ENCODE measurements around the gene DDO. TPM values are rescaled to one million over a fixed set of nuclear protein-coding genes. Genes with fewer than 3 reads are reported as not detected.

The DDO gene
- total and polyA plus RNA-seq, 2 of the 4 experiments (the other 2 are of a cell fraction): 0.15 to 0.18 TPM

DNA sequence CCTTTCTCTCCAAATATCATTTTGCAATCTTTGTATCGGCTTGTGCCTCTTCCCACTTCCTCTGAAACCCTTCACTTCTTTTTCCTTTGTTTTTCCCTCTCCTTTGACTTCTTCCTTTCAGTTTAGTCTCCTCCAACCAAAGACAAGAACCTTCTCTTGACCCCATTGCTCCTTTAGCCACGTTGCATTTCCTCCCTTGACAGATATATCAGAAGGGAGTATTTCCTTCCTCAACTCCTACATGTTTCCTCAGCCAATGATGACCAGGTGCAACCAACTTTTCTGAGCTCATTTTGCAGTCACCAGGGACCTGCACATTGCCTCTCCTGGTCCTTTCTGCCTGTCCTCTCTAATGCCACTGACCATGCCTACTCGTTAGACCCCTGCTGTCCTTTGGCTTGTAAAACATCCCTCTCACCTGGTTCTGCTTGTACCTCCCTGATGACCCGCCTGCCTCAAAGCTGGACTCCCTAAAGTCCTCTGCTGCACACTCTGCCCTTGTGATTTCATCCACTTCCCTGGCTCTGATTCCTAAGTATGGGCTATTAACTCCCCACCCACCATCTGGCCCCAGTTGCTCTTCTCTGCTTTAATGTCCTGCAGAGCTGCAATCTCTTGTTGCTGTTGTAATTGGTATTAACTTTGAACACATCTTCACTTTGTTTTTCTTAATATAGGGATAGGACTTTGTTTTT, 33.6 kb upstream of the DDO start:
- no peak overlapping the region for H3K27ac ChIP-seq (ENCODE audit: insufficient read depth, low read length)
- no peak overlapping the region for H4K91ac ChIP-seq (ENCODE audit: insufficient read depth, low read depth, low read length)
- no peaks in the 10 kb centered on the region for H3K9me3 ChIP-seq (ENCODE audit: control insufficient read depth, insufficient read depth, low read length)
- H3K4me1 ChIP-seq (ENCODE audit: control insufficient read depth, insufficient read depth, low read length): no peaks in the 10 kb centered on the region
- no peak overlapping the region for H3K4me2 ChIP-seq (ENCODE audit: low read depth, low read length)
- H3K18ac ChIP-seq (ENCODE audit: low read depth, low read length): no peak overlapping the region
- no peak overlapping the region for H3K4ac ChIP-seq (ENCODE audit: low read depth, low read length)
- in situ Hi-C loops (cut with MboI; ENCODE audit: low sequenced_read_pairs) (no loop called here), dilution Hi-C loops (cut with HindIII; ENCODE audit: low sequenced_read_pairs, unreplicated experiment) (no loop called here), intact Hi-C loops (cut with micrococcal nuclease) (no loop called here)
- H4K8ac ChIP-seq (ENCODE audit: low read depth in 2 of 2, low read length in 2 of 2): no peak overlapping the region
- no peak overlapping the region for H2AK9ac ChIP-seq (replicated peaks; ENCODE audit: low read depth, low read length, poor library complexity)
- DNase-seq (no peak), ATAC-seq (ENCODE audit: low read depth) (no peak)
- H2AFZ ChIP-seq (replicated peaks; ENCODE audit: low read length, poor library complexity): no peak overlapping the region
- H2BK5ac ChIP-seq (ENCODE audit: low read depth, low read length, poor library complexity, severe bottlenecking): no peak overlapping the region
- no peaks in the 10 kb centered on the region for H3K36me3 ChIP-seq (ENCODE audit: control insufficient read depth, insufficient read depth, low read length)
- no peak overlapping the region for H2AK5ac ChIP-seq (ENCODE audit: low read depth, low read length)
- H3K27me3 ChIP-seq (ENCODE audit: control insufficient read depth, insufficient read depth, low read length): peaks cover 12% of the 10 kb centered on the region
- no peak overlapping the region for H4K5ac ChIP-seq (ENCODE audit: low read depth, low read length)
- no peak overlapping the region for H2BK20ac ChIP-seq (ENCODE audit: low read depth, low read length)
- no peaks in the 10 kb centered on the region for H3K79me1 ChIP-seq (ENCODE audit: low read depth in 1 of 2, low read length in 2 of 2)
- ChIA-PET CTCF (no interaction called here), POLR2A (ENCODE audit: unreplicated experiment) (no interaction called here)
- WGBS, 2 experiments (ENCODE audit: extremely low coverage in 2 of 2, insufficient read length in 1 of 2): 36% methylated on average over 2 of the region's 4 CpGs; no CpG with 5 or more reads in 1 of the 2 experiments
- no peaks in the 10 kb centered on the region for H3K9me1 ChIP-seq (ENCODE audit: insufficient read depth, low read length)
- H2BK120ac ChIP-seq (ENCODE audit: low read depth, low read length): no peak overlapping the region
- no TSS peak for BruUV-seq (replicated peaks)
- H4K20me1 ChIP-seq (ENCODE audit: insufficient read depth, low read length): no peaks in the 10 kb centered on the region
- H3K14ac ChIP-seq (replicated peaks; ENCODE audit: low read depth, low read length): no peak overlapping the region
- no peak overlapping the region for H3K23ac ChIP-seq (ENCODE audit: low read depth, low read length)
- H3K56ac ChIP-seq (ENCODE audit: extremely low read depth, insufficient read depth, low read length): no peak overlapping the region
- H3K4me3 ChIP-seq (ENCODE audit: insufficient read depth, low read depth, low read length): no peak overlapping the region
- no peak overlapping the region for H3K9ac ChIP-seq (ENCODE audit: low read depth, low read length)
- TF ChIP-seq RAD21 (IDR thresholded peaks at IDR 0.05; ENCODE audit: low read length) (no peak), MAFK (IDR thresholded peaks at IDR 0.05; ENCODE audit: low read depth, low read length) (no peak), POLR2A (IDR thresholded peaks at IDR 0.05; ENCODE audit: low read depth, low read length) (no peak), CEBPB (IDR thresholded peaks at IDR 0.05; ENCODE audit: low read depth, low read length) (no peak), NFE2L2 (IDR thresholded peaks at IDR 0.05; ENCODE audit: low read depth, low read length) (no peak), CHD1 (IDR thresholded peaks at IDR 0.05; ENCODE audit: low read depth, low read length) (no peak), FOS (IDR thresholded peaks at IDR 0.05; ENCODE audit: low read depth, low read length) (no peak), RFX5 (IDR thresholded peaks at IDR 0.05; ENCODE audit: low read depth, low read length) (no peak), RCOR1 (IDR thresholded peaks at IDR 0.05; ENCODE audit: insufficient replicate concordance, low read length) (no peak), MAZ (IDR thresholded peaks at IDR 0.05; ENCODE audit: borderline replicate concordance, low read depth, low read length) (no peak), MXI1 (IDR thresholded peaks at IDR 0.05; ENCODE audit: borderline replicate concordance, low read depth, low read length) (no peak), SMC3 (IDR thresholded peaks at IDR 0.05; ENCODE audit: low read depth, low read length) (no peak), BHLHE40 (IDR thresholded peaks at IDR 0.05; ENCODE audit: low read depth, low read length) (no peak)
- TF ChIP-seq, protein P1, sequence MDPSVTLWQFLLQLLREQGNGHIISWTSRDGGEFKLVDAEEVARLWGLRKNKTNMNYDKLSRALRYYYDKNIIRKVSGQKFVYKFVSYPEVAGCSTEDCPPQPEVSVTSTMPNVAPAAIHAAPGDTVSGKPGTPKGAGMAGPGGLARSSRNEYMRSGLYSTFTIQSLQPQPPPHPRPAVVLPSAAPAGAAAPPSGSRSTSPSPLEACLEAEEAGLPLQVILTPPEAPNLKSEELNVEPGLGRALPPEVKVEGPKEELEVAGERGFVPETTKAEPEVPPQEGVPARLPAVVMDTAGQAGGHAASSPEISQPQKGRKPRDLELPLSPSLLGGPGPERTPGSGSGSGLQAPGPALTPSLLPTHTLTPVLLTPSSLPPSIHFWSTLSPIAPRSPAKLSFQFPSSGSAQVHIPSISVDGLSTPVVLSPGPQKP (IDR thresholded peaks at IDR 0.05; ENCODE audit: borderline replicate concordance, low read depth, low read length): no peak
- TF ChIP-seq, protein P2, sequence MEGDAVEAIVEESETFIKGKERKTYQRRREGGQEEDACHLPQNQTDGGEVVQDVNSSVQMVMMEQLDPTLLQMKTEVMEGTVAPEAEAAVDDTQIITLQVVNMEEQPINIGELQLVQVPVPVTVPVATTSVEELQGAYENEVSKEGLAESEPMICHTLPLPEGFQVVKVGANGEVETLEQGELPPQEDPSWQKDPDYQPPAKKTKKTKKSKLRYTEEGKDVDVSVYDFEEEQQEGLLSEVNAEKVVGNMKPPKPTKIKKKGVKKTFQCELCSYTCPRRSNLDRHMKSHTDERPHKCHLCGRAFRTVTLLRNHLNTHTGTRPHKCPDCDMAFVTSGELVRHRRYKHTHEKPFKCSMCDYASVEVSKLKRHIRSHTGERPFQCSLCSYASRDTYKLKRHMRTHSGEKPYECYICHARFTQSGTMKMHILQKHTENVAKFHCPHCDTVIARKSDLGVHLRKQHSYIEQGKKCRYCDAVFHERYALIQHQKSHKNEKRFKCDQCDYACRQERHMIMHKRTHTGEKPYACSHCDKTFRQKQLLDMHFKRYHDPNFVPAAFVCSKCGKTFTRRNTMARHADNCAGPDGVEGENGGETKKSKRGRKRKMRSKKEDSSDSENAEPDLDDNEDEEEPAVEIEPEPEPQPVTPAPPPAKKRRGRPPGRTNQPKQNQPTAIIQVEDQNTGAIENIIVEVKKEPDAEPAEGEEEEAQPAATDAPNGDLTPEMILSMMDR (conservative IDR thresholded peaks at IDR 0.05; ENCODE audit: low read depth, low read length): no peak
- TF ChIP-seq, protein P3, sequence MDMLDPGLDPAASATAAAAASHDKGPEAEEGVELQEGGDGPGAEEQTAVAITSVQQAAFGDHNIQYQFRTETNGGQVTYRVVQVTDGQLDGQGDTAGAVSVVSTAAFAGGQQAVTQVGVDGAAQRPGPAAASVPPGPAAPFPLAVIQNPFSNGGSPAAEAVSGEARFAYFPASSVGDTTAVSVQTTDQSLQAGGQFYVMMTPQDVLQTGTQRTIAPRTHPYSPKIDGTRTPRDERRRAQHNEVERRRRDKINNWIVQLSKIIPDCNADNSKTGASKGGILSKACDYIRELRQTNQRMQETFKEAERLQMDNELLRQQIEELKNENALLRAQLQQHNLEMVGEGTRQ (IDR thresholded peaks at IDR 0.05; ENCODE audit: low read depth, low read length): no peak
- H2BK15ac ChIP-seq (ENCODE audit: low read depth, low read length): no peak overlapping the region
